Astrocyte (in vitro differentiated cells and primary cell): Measurements from ENCODE around the gene CWC27. TPM values are rescaled to one million over a fixed set of nuclear protein-coding genes. Genes with fewer than 3 reads are reported as not detected.
"Not testable (repeated sequence)": the region's sequence is repeated elsewhere in the genome, so short reads cannot be mapped to it uniquely, and the experiment has no call there.

Source experiments
- DNase-seq: peaks from one replicate; pipeline ENCODE4 v3.0.0-alpha.2; 2010; ENCODE audit warnings: low read depth
- FAIRE-seq: peaks from 2 replicates; lab custom pipeline; 2011; peaks lifted over from hg19 to GRCh38; lab: Jason Lieb, UNC
- H2AFZ ChIP-seq: 2 replicates; pipeline ENCODE4 v1.6.0; 2012; ENCODE audit warnings: low read depth, low read length, inconsistent platforms
- H3K27ac ChIP-seq: 2 replicates; pipeline ENCODE4 v1.5.1; 2011; ENCODE audit warnings: low read depth, low read length, inconsistent platforms
- H3K27me3 ChIP-seq: 2 replicates; pipeline ENCODE4 v1.6.0; 2011; ENCODE audit warnings: low read length, inconsistent platforms; ENCODE audit not compliant: insufficient read depth
- H3K36me3 ChIP-seq: 2 replicates; pipeline ENCODE4 v1.5.1; 2011; ENCODE audit warnings: low read length, inconsistent platforms; ENCODE audit not compliant: insufficient read depth
- H3K4me1 ChIP-seq: 2 replicates; pipeline ENCODE4 v1.5.1; 2011; ENCODE audit warnings: low read length, inconsistent platforms; ENCODE audit not compliant: insufficient read depth
- H3K4me2 ChIP-seq: 2 replicates; pipeline ENCODE4 v1.6.0; 2012; ENCODE audit warnings: low read length, inconsistent platforms
- H3K4me3 ChIP-seq: 2 replicates; pipeline ENCODE4 v1.5.1; 2011; ENCODE audit warnings: low read depth, mild to moderate bottlenecking, low read length, inconsistent platforms; ENCODE audit not compliant: insufficient read depth
- H3K79me2 ChIP-seq: 2 replicates; pipeline ENCODE4 v1.6.0; 2012; ENCODE audit warnings: mild to moderate bottlenecking, low read length, inconsistent platforms; ENCODE audit not compliant: insufficient read depth
- H3K9ac ChIP-seq: 2 replicates; pipeline ENCODE4 v1.6.0; 2012; ENCODE audit warnings: mild to moderate bottlenecking, low read length, inconsistent platforms
- H3K9me3 ChIP-seq: 2 replicates; pipeline ENCODE4 v1.5.1; 2012; ENCODE audit warnings: low read depth, mild to moderate bottlenecking, low read length, inconsistent platforms; ENCODE audit not compliant: insufficient read depth
- H4K20me1 ChIP-seq: 2 replicates; pipeline ENCODE4 v1.6.0; 2012; ENCODE audit warnings: low read length, inconsistent platforms; ENCODE audit not compliant: insufficient read depth
- H3K27ac Mint-ChIP-seq: one replicate; pipeline ENCODE4 v1.8.0; 2021; ENCODE audit warnings: mild to moderate bottlenecking, mixed read lengths; ENCODE audit not compliant: unreplicated experiment
- H3K27me3 Mint-ChIP-seq: one replicate; pipeline ENCODE4 v1.8.0; 2021; ENCODE audit warnings: low read depth, mixed read lengths; ENCODE audit not compliant: unreplicated experiment
- H3K36me3 Mint-ChIP-seq: one replicate; pipeline ENCODE4 v1.8.0; 2021; ENCODE audit warnings: low read depth, mixed read lengths; ENCODE audit not compliant: unreplicated experiment
- H3K4me1 Mint-ChIP-seq: one replicate; pipeline ENCODE4 v1.8.0; 2021; ENCODE audit warnings: low read depth, mixed read lengths; ENCODE audit not compliant: unreplicated experiment
- H3K4me3 Mint-ChIP-seq: one replicate; pipeline ENCODE4 v1.8.0; 2021; ENCODE audit warnings: mild to moderate bottlenecking, moderate library complexity, mixed read lengths; ENCODE audit not compliant: unreplicated experiment
- H3K9me3 Mint-ChIP-seq: one replicate; pipeline ENCODE4 v1.8.0; 2021; ENCODE audit warnings: mild to moderate bottlenecking, mixed read lengths; ENCODE audit not compliant: unreplicated experiment
- CTCF ChIP-seq: IDR thresholded peaks from 2 replicates; pipeline ENCODE4 v1.5.1; 2011; ENCODE audit warnings: low read depth, mild to moderate bottlenecking, inconsistent platforms, low read length, moderate library complexity; ENCODE audit not compliant: insufficient read depth
- EZH2 ChIP-seq: IDR thresholded peaks from 2 replicates; pipeline ENCODE4 v1.6.1; 2012; ENCODE audit warnings: mild to moderate bottlenecking, low read length, inconsistent platforms; ENCODE audit not compliant: insufficient read depth
- total RNA-seq: library from RNA; stranded (reverse); gene quantifications from 2 replicates; pipeline ENCODE4 v1.2.1, GENCODE V29; 2021

Gene CWC27
- total RNA-seq, 1 donor from 2014 or later, result 25.7 TPM

GRCh38 chr5:64899838-64900237, 131.1 kb downstream of the CWC27 start:
- no peak overlapping the region for H3K4me2 ChIP-seq
- H3K4me1 ChIP-seq, result no peaks in the 10 kb centered on the region
- DNase-seq (no peak), FAIRE-seq (no peak)
- no peak overlapping the region for H3K4me3 ChIP-seq
- Mint-ChIP-seq H3K4me3 (no peak overlapping the region), H3K36me3 (peaks cover 5% of the 10 kb centered on the region), H3K27me3 (no peaks in the 10 kb centered on the region), H3K4me1 (no peaks in the 10 kb centered on the region), H3K27ac (no peak overlapping the region), H3K9me3 (peaks cover 4% of the 10 kb centered on the region)
- H3K27me3 ChIP-seq, result no peaks in the 10 kb centered on the region
- H3K79me2 ChIP-seq, result no peaks in the 10 kb centered on the region
- no peaks in the 10 kb centered on the region for H3K9me3 ChIP-seq
- H3K27ac ChIP-seq, result no peak overlapping the region
- H3K9ac ChIP-seq, result no peak overlapping the region
- no peak overlapping the region for H2AFZ ChIP-seq
- no peaks in the 10 kb centered on the region for H3K36me3 ChIP-seq
- no peaks in the 10 kb centered on the region for H4K20me1 ChIP-seq
- no peak for TF ChIP-seq CTCF
- no peak for TF ChIP-seq EZH2

- H3K9me3 ChIP-seq, result no peaks in the 10 kb centered on the region
- no peaks in the 10 kb centered on the region for H3K79me2 ChIP-seq
- no peaks in the 10 kb centered on the region for H3K36me3 ChIP-seq
- no peaks in the 10 kb centered on the region for H3K27me3 Mint-ChIP-seq
- no peak overlapping the region for H3K27ac ChIP-seq
- TF ChIP-seq EZH2, result no peak
- no peak for TF ChIP-seq CTCF
- peaks cover 7% of the 10 kb centered on the region for H3K36me3 Mint-ChIP-seq
- no peak overlapping the region for H3K27ac Mint-ChIP-seq
- FAIRE-seq (no peak), DNase-seq (no peak)
- H3K4me3 ChIP-seq, result no peak overlapping the region
- H3K4me3 Mint-ChIP-seq, result no peak overlapping the region
- no peak overlapping the region for H3K9ac ChIP-seq
- H3K9me3 Mint-ChIP-seq, result peaks cover 4% of the 10 kb centered on the region
- no peaks in the 10 kb centered on the region for H3K27me3 ChIP-seq
- H4K20me1 ChIP-seq, result no peaks in the 10 kb centered on the region
- no peaks in the 10 kb centered on the region for H3K4me1 ChIP-seq
- no peak overlapping the region for H2AFZ ChIP-seq
- no peak overlapping the region for H3K4me2 ChIP-seq
- H3K4me1 Mint-ChIP-seq, result peaks cover 1% of the 10 kb centered on the region
Measured at GRCh38 chr5:64900618-64901017, 131.9 kb downstream of the CWC27 start.

GRCh38 chr5:64907399-64907798, 138.7 kb downstream of the CWC27 start:
- not testable (repeated sequence) for H2AFZ ChIP-seq, H3K79me2 ChIP-seq, H4K20me1 ChIP-seq, DNase-seq, H3K4me3 ChIP-seq, H3K9ac ChIP-seq, H3K27ac Mint-ChIP-seq, H3K27ac ChIP-seq, H3K36me3 ChIP-seq, FAIRE-seq, H3K27me3 Mint-ChIP-seq, H3K4me3 Mint-ChIP-seq, H3K4me2 ChIP-seq, H3K4me1 Mint-ChIP-seq, H3K9me3 ChIP-seq, H3K27me3 ChIP-seq, H3K4me1 ChIP-seq
- peaks cover 15% of the 10 kb centered on the region for H3K36me3 Mint-ChIP-seq
- H3K9me3 Mint-ChIP-seq, result peaks cover 26% of the 10 kb centered on the region
